K562 (cell line): ENCODE data around the gene MAP3K15. TPM values are rescaled to one million over a fixed set of nuclear protein-coding genes. Genes with fewer than 3 reads are reported as not detected.

Experiments
- BCOR ChIP-seq: fragments of 450-650 bp; IDR thresholded peaks from 2 replicates; pipeline ENCODE4 v1.6.1; 2016
- GATAD2B ChIP-seq: fragments of 450-650 bp; IDR thresholded peaks from 2 replicates; pipeline ENCODE4 v1.6.1; 2017; ENCODE audit warnings: mild to moderate bottlenecking, borderline replicate concordance
- HNRNPH1 ChIP-seq: fragments of 200-400 bp; formaldehyde crosslinking; optimal IDR thresholded peaks from 2 replicates; pipeline ENCODE3; 2017; ENCODE audit warnings: low read depth, mild to moderate bottlenecking, low read length, moderate library complexity
- KDM1A ChIP-seq, 2 experiments: fragments of 450-650 bp; IDR thresholded peaks; 2 replicates each; pipeline ENCODE4 v1.6.1; 2016; ENCODE audit warnings: mild to moderate bottlenecking in 2 of 2
- MXI1 ChIP-seq: IDR thresholded peaks from 2 replicates; pipeline ENCODE4 v1.6.1; 2011; ENCODE audit warnings: low read depth, mild to moderate bottlenecking, improper control_type of control experiment, low read length
- NCOR1 ChIP-seq: fragments of 450-650 bp; IDR thresholded peaks from 2 replicates; pipeline ENCODE4 v1.6.1; 2016; ENCODE audit warnings: mild to moderate bottlenecking, moderate library complexity
- TCF7L2 ChIP-seq: fragments of 150-350 bp; IDR thresholded peaks from 2 replicates; pipeline ENCODE4 v1.6.1; 2016; ENCODE audit warnings: low read depth, mild to moderate bottlenecking, low read length, moderate library complexity
- ZNF609 ChIP-seq: sonication (generic); formaldehyde crosslinking; IDR thresholded peaks from 2 replicates; pipeline ENCODE4 v1.8.1; 2023; ENCODE audit warnings: missing genetic modification reagents, mild to moderate bottlenecking, borderline replicate concordance
- polyA plus RNA-seq, 8 experiments: library from polyadenylated mRNA; depleted of rRNA in 4 of 8; stranded (reverse) in 5 of 8; unstranded in 3 of 8; fragments of >200 nt; fragmentation: Nextera tagmentation in 2 of 8; fragmentation: Illumina TruSeq in 1 of 8; extraction: Ambion mirVana in 2 of 8; extraction: Trizol in 1 of 8; gene quantifications; 2 replicates each; pipeline versions ENCODE4 v1.2.1 to v1.2.3, GENCODE V29; 2011 to 2014; ENCODE audit warnings: inconsistent platforms in 1 of 8, missing spikeins in 1 of 8
- total RNA-seq, 7 experiments: library from RNA; depleted of rRNA in 6 of 7; stranded (reverse); fragments of >200 nt in 6 of 7; fragmentation: Illumina TruSeq in 2 of 7; extraction: Trizol in 2 of 7; gene quantifications; 2 replicates each; pipeline versions ENCODE4 v1.2.1 to v1.2.3, GENCODE V29; 2011 to 2021; ENCODE audit warnings: low replicate concordance in 1 of 7

The MAP3K15 gene
- total and polyA plus RNA-seq, 9 of the 15 experiments (the other 6 are each of a cell fraction or from before 2014, with no cell fraction given) = 0.03 to 0.29 (median 0.14) TPM; not detected in 5

GRCh38 chrX:19543020-19543715, 27.9 kb upstream of the MAP3K15 start (continued):
- TF ChIP-seq ZNF609 (CRISPR knock-in tag) (no peak), GATAD2B (no peak), NCOR1 (no peak), TCF7L2 (no peak), BCOR (no peak), MXI1 (no peak), HNRNPH1 (no peak), KDM1A (IDR thresholded peaks at IDR 0.05) (no peak)
